Smooth muscle cell (in vitro differentiated cells): ENCODE data around the gene AQP1. TPM values are rescaled to one million over a fixed set of nuclear protein-coding genes. Genes with fewer than 3 reads are reported as not detected.

Source experiments
- DNase-seq: peaks from one replicate; lab custom pipeline; 2025; ENCODE audit not compliant: unreplicated experiment; lab: John Stamatoyannopoulos, UW
- H2AFZ ChIP-seq: fragments of 200-600 bp; sonication (generic); 2 replicates; pipeline ENCODE4 v1.6.0; 2016; ENCODE audit warnings: antibody characterized with exemption, low read depth, mild to moderate bottlenecking
- H3F3A ChIP-seq: fragments of 200-600 bp; sonication (generic); 2 replicates; pipeline ENCODE4 v1.6.0; 2017; ENCODE audit warnings: antibody characterized with exemption, low read depth
- H3K27ac ChIP-seq: fragments of 200-600 bp; sonication (generic); 2 replicates; pipeline ENCODE4 v1.5.1; 2016; ENCODE audit warnings: low read depth, mild to moderate bottlenecking
- H3K27me3 ChIP-seq: fragments of 200-600 bp; sonication (generic); 2 replicates; pipeline ENCODE4 v1.6.1; 2016; ENCODE audit warnings: low read depth, mild to moderate bottlenecking
- H3K36me3 ChIP-seq: fragments of 200-600 bp; sonication (generic); 2 replicates; pipeline ENCODE4 v1.5.1; 2016; ENCODE audit warnings: low read depth
- H3K4me1 ChIP-seq: fragments of 200-600 bp; sonication (generic); 2 replicates; pipeline ENCODE4 v1.5.1; 2016; ENCODE audit warnings: low read depth
- H3K4me2 ChIP-seq: fragments of 200-600 bp; sonication (generic); 2 replicates; pipeline ENCODE4 v1.6.0; 2016; ENCODE audit warnings: mild to moderate bottlenecking
- H3K4me3 ChIP-seq: fragments of 200-600 bp; sonication (generic); 2 replicates; pipeline ENCODE4 v1.5.1; 2016; ENCODE audit warnings: mild to moderate bottlenecking
- H3K79me2 ChIP-seq: fragments of 200-600 bp; sonication (generic); 2 replicates; pipeline ENCODE4 v1.6.0; 2016; ENCODE audit warnings: low read depth, mild to moderate bottlenecking
- H3K9ac ChIP-seq: fragments of 200-600 bp; sonication (generic); 2 replicates; pipeline ENCODE4 v1.6.0; 2016; ENCODE audit warnings: low read depth
- H3K9me3 ChIP-seq: fragments of 200-600 bp; sonication (generic); replicated peaks from 2 replicates; pipeline ENCODE4 v1.5.1; 2016; ENCODE audit warnings: low read depth
- H4K20me1 ChIP-seq: fragments of 200-600 bp; sonication (generic); 2 replicates; pipeline ENCODE4 v1.6.0; 2016; ENCODE audit warnings: low read depth
- CTCF ChIP-seq: fragments of 200-600 bp; sonication (generic); IDR thresholded peaks from 2 replicates; pipeline ENCODE4 v1.5.1; 2017; ENCODE audit warnings: borderline replicate concordance, mild to moderate bottlenecking, antibody characterized with exemption; ENCODE audit not compliant: insufficient read depth, poor library complexity, severe bottlenecking
- WGBS: methylation state at CpG from one replicate; pipeline ENCODE4 v1.1.7; 2016; ENCODE audit warnings: low lambda C conversion rate; 5-methylcytosine and 5-hydroxymethylcytosine counted together
- polyA plus RNA-seq: library from polyadenylated mRNA; unstranded; fragments of >200 nt; fragmentation: Nextera tagmentation; extraction: Ambion mirVana; gene quantifications from 2 replicates; pipeline ENCODE4 v1.2.1, GENCODE V29; 2016
- total RNA-seq: library from RNA; depleted of rRNA; stranded (reverse); fragments of >200 nt; gene quantifications from 2 replicates; pipeline ENCODE4 v1.2.3, GENCODE V29; 2014

Gene AQP1
- total and polyA plus RNA-seq, 2 experiments from 2014 or later: 2,330 to 2,747 TPM

GRCh38 chr7:30968747-30969603 lies 57.3 kb downstream of the AQP1 start:
- no peaks in the 10 kb centered on the region for H3F3A ChIP-seq
- H3K27ac ChIP-seq: no peak overlapping the region
- no peak for DNase-seq
- no peak for TF ChIP-seq CTCF
- H3K4me2 ChIP-seq: no peak overlapping the region
- H3K36me3 ChIP-seq: no peaks in the 10 kb centered on the region
- 81% methylated on average over 7 of the region's 7 CpGs for WGBS
- H3K9me3 ChIP-seq: no peaks in the 10 kb centered on the region
- H3K4me3 ChIP-seq: no peak overlapping the region
- H2AFZ ChIP-seq: no peak overlapping the region
- H3K27me3 ChIP-seq: peaks cover 21% of the 10 kb centered on the region
- H3K9ac ChIP-seq: no peak overlapping the region
- H3K4me1 ChIP-seq: no peaks in the 10 kb centered on the region
- H4K20me1 ChIP-seq: no peaks in the 10 kb centered on the region
- no peaks in the 10 kb centered on the region for H3K79me2 ChIP-seq

GRCh38 chr7:30969604-30969970 lies 57.9 kb downstream of the AQP1 start:
- H3K79me2 ChIP-seq: no peaks in the 10 kb centered on the region
- WGBS: 92% methylated on average over 1 of the region's 1 CpG
- DNase-seq: no peak

DNA sequence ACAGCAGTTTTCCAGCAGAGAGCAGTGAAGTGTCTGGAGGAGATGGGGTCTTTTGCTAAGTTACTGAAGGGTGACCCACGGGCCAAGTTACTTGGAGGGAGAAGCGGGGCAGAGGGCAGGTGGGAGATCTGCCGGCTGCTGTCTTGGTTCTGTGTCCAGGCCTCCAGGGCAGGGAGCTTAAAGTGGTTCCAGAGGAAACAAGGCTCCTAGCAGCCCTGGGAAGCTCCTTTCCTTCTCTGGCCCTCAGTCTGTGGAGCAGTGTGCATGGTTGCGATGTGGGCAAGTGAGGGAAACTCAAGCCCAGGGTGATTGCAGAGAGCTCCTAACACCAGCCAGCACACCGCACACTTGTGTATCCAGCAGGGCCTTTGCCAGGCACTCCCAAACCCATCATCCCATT lies 58.4 kb downstream of the AQP1 start:
- no peak for DNase-seq
- no peaks in the 10 kb centered on the region for H3K4me1 ChIP-seq
- H3K79me2 ChIP-seq: no peaks in the 10 kb centered on the region
- TF ChIP-seq CTCF: no peak
- no peaks in the 10 kb centered on the region for H3K36me3 ChIP-seq
- H3F3A ChIP-seq: no peaks in the 10 kb centered on the region
- H3K4me3 ChIP-seq: no peak overlapping the region
- 92% methylated on average over 5 of the region's 5 CpGs for WGBS
- H3K4me2 ChIP-seq: no peak overlapping the region
- no peak overlapping the region for H2AFZ ChIP-seq
- no peaks in the 10 kb centered on the region for H3K9me3 ChIP-seq
- H3K27me3 ChIP-seq: peaks cover 21% of the 10 kb centered on the region
- H3K9ac ChIP-seq: no peak overlapping the region
- no peak overlapping the region for H3K27ac ChIP-seq
- H4K20me1 ChIP-seq: no peaks in the 10 kb centered on the region

More at GRCh38 chr7:30969604-30969970, 57.9 kb downstream of the AQP1 start:
- Histone ChIP-seq H3K4me1 (no peaks in the 10 kb centered on the region), H3K4me2 (no peak overlapping the region), H3K27ac (no peak overlapping the region), H3F3A (no peaks in the 10 kb centered on the region), H4K20me1 (no peaks in the 10 kb centered on the region), H2AFZ (no peak overlapping the region), H3K4me3 (no peak overlapping the region), H3K36me3 (no peaks in the 10 kb centered on the region), H3K9me3 (no peaks in the 10 kb centered on the region), H3K9ac (no peak overlapping the region), H3K27me3 (peaks cover 21% of the 10 kb centered on the region)
- TF ChIP-seq CTCF: no peak
